ENCODE results near the gene PHF11.
"Not testable (repeated sequence)": the region's sequence is repeated elsewhere in the genome, so short reads cannot be mapped to it uniquely, and the experiment has no call there.

The PHF11 gene

GRCh38 chr13:49549289-49549688, 53.5 kb downstream of the PHF11 start:
- DNase-seq (ENCODE audit: low read depth) = no peak

GRCh38 chr13:49550942-49551644, 55.3 kb downstream of the PHF11 start:
- DNase-seq (ENCODE audit: low read depth) = no peak

- DNase-seq (ENCODE audit: low read depth) = no peak
Observed at GRCh38 chr13:49553888-49554287, 58.1 kb downstream of the PHF11 start.

- DNase-seq (ENCODE audit: low read depth) = no peak
Observed at GRCh38 chr13:49554387-49554786, 58.6 kb downstream of the PHF11 start.

- no peak for DNase-seq (ENCODE audit: low read depth)
Observed at GRCh38 chr13:49559006-49559405, 63.3 kb downstream of the PHF11 start.

- DNase-seq (ENCODE audit: low read depth) = no peak
Observed at GRCh38 chr13:49560270-49561061, 64.7 kb downstream of the PHF11 start.

- DNase-seq (ENCODE audit: low read depth) = no peak
Observed at GRCh38 chr13:49561062-49561410, 65.3 kb downstream of the PHF11 start.

GRCh38 chr13:49563516-49563915, 67.8 kb downstream of the PHF11 start:
- no peak for DNase-seq (ENCODE audit: low read depth)

- not testable (repeated sequence) for DNase-seq (ENCODE audit: low read depth)
Observed at GRCh38 chr13:49565461-49565860, 69.7 kb downstream of the PHF11 start.

GRCh38 chr13:49566461-49566860, 70.7 kb downstream of the PHF11 start:
- no peak for DNase-seq (ENCODE audit: low read depth)

GRCh38 chr13:49567491-49567890, 71.7 kb downstream of the PHF11 start:
- DNase-seq (ENCODE audit: low read depth) = no peak

- DNase-seq (ENCODE audit: low read depth) = no peak
Observed at GRCh38 chr13:49569993-49570689, 74.4 kb downstream of the PHF11 start.

- no peak for DNase-seq (ENCODE audit: low read depth)
Observed at GRCh38 chr13:49571299-49572240, 75.8 kb downstream of the PHF11 start.

All from stromal cell of bone marrow (primary cell).